Measurements from ENCODE around the gene SLC22A5. TPM values are rescaled to one million over a fixed set of nuclear protein-coding genes. Genes with fewer than 3 reads are reported as not detected.

Gene SLC22A5
- total and polyA plus RNA-seq, 8 donors: 5.5 to 13.1 (median 7.8) TPM

DNA sequence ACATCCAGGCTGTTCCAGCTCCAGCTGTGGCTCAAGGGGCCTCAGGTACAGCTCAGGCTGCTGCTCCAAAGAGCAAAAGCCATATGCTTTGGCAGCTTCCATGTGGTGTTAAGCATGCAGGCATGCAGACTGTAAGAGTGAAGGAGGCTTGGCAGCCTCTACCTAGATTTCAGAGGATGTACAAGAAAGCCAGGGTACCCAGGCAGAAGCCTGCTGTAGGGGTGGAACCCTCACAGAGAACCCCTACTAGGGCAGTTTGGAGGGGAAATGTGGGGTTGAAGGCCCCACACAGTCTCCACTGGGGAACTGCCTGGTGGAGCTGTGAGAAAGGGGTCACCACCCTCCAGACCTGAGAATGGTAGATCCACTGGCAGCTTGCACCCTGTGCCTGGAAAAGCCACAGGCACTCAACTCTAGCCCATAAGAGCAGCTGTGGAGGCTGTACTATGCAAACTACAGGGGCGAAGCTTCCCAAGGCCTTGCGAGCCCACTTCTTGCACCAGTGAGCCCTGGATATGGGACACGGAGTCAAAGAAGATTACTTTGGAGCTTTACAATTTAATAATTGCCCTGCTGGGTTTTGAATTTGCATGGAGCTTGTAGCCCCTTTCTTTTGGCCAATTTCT, 14.3 kb upstream of the SLC22A5 start:
- Histone ChIP-seq H3K27me3 (no peaks in the 10 kb centered on the region), H3K27ac (no peak overlapping the region), H3K9me3 (no peaks in the 10 kb centered on the region), H3K36me3 (no peaks in the 10 kb centered on the region), H3K4me1 (no peaks in the 10 kb centered on the region), H3K4me3 (no peak overlapping the region)
- WGBS, 2 donors: 97 to 100% methylated on average over 3 of the region's 3 CpGs
- no peak for DNase-seq
- no peak for ATAC-seq
- FAIRE-seq: no peak
- TF ChIP-seq, protein P1, sequence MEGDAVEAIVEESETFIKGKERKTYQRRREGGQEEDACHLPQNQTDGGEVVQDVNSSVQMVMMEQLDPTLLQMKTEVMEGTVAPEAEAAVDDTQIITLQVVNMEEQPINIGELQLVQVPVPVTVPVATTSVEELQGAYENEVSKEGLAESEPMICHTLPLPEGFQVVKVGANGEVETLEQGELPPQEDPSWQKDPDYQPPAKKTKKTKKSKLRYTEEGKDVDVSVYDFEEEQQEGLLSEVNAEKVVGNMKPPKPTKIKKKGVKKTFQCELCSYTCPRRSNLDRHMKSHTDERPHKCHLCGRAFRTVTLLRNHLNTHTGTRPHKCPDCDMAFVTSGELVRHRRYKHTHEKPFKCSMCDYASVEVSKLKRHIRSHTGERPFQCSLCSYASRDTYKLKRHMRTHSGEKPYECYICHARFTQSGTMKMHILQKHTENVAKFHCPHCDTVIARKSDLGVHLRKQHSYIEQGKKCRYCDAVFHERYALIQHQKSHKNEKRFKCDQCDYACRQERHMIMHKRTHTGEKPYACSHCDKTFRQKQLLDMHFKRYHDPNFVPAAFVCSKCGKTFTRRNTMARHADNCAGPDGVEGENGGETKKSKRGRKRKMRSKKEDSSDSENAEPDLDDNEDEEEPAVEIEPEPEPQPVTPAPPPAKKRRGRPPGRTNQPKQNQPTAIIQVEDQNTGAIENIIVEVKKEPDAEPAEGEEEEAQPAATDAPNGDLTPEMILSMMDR (IDR thresholded peaks at IDR 0.05): no peak
- intact Hi-C loops (cut with DNase I): no loop called here

DNA sequence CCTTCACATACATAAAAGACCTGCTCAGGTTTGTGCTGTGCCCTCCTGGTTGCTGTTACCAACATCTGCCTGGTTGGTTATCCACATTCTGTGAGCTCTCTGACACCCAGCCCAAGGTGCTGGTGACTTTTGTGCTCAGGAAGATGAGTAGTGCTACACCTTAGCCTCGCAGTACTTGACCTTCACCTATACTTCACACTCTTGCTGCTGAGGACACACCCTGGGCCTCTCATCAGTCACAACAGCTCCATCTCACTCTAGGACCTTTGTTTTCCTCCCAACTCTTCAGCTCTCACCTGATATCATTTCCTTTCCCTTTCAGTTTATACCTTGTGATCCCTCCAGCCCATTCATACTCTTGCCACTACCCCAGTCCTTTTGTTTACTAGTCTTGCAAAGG, 10.7 kb upstream of the SLC22A5 start:
- H3K4me3 ChIP-seq: no peak overlapping the region
- WGBS, 2 donors: 75 to 80% methylated on average over 1 of the region's 1 CpG
- H3K27me3 ChIP-seq: no peaks in the 10 kb centered on the region
- DNase-seq (no peak), FAIRE-seq (no peak), ATAC-seq (no peak)
- H3K4me1 ChIP-seq: no peaks in the 10 kb centered on the region
- no peaks in the 10 kb centered on the region for H3K9me3 ChIP-seq
- TF ChIP-seq, protein P1 (IDR thresholded peaks at IDR 0.05): no peak
- no peaks in the 10 kb centered on the region for H3K36me3 ChIP-seq
- intact Hi-C loops (cut with DNase I): no loop called here
- H3K27ac ChIP-seq: no peak overlapping the region

DNA sequence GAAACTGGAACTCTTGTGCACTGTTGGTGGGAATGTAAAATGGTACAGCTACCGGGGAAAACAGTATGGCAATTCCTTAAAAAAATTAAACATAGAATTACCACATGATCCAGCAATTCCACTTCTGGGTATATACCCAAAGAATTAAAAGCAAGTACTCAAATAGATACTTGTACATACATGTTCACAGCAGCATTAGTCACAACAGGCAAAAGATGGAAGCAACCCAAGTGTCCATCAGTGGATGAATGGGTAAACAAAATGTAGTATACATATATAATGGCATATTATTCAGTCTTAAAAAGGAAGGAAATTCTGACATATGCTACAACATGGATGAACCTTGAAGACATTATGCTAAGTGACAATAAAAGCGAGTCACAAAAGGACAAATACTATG, 7.4 kb upstream of the SLC22A5 start:
- H3K27me3 ChIP-seq: no peaks in the 10 kb centered on the region
- ATAC-seq (no peak), DNase-seq (no peak), FAIRE-seq (no peak)
- WGBS, 2 donors: 97 to 98% methylated on average over 2 of the region's 2 CpGs
- no peak overlapping the region for H3K4me3 ChIP-seq
- no peaks in the 10 kb centered on the region for H3K36me3 ChIP-seq
- intact Hi-C loops (cut with DNase I): no loop called here
- TF ChIP-seq, protein P1 (IDR thresholded peaks at IDR 0.05): no peak
- peaks cover 0 to 6% (median 0%) of the 10 kb centered on the region in 3 donors for H3K4me1 ChIP-seq
- no peaks in the 10 kb centered on the region for H3K9me3 ChIP-seq
- H3K27ac ChIP-seq: no peak overlapping the region

DNA sequence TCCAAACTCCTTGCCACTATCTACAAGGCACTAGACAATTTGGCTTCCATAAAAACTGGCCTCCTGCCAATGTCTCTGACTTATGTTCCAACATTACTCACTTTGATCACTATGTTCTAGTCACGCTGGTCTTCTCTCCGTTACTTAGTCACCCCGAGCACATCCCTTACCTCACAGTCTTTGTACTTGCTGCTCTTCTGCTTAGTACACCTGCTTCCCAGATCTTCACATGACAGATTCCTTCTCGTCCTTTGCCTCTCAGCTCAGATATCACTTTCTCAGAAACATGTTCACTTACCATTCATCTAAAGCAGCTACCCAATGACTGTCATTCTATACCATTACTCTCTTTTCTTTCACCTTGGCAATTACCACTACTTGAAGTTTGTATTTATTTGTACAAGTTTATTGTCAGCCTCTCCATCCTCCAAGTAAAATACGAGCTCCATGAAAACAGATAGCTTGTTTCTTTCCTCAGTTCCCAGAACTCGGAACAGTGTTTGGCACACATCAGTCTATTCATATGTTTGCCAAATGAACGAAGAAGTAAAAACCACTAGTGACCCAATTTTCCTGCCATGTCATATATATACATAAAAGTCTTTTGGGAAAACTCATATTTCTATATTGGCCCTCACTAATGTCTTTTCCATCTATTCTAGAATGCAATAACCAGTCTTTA, 5.9 kb upstream of the SLC22A5 start:
- Histone ChIP-seq H3K9me3 (no peaks in the 10 kb centered on the region), H3K27me3 (no peaks in the 10 kb centered on the region), H3K4me1 (peaks cover 0 to 8% (median 0%) of the 10 kb centered on the region in 3 donors), H3K27ac (no peak overlapping the region), H3K4me3 (no peak overlapping the region), H3K36me3 (no peaks in the 10 kb centered on the region)
- TF ChIP-seq, protein P1 (IDR thresholded peaks at IDR 0.05): no peak
- no peak for FAIRE-seq
- intact Hi-C loops (cut with DNase I): no loop called here
- peak; percentile 29 to 67 (median 49) for ATAC-seq
- WGBS, 2 donors: 65 to 74% methylated on average over 7 of the region's 7 CpGs
- no peak for DNase-seq

DNA sequence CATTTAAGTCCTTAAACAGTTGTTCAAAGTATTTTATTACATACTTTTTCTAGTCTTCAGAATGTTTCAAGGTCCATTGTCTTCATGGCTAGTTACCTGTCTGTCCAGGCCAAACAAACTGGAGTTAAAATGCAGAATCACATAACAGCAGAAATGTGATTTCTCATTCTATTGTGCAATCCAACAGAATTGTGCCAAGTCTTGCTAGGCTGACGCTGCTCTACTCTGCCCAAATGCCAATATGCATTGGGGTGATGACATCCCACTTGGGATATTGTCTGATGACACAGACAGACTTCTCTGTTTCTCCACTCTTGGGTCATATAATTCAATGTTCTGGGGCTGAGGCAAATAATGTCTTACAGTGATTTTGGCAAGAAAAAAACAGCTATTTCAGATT, 5.2 kb upstream of the SLC22A5 start:
- Histone ChIP-seq H3K4me1 (peaks cover 0 to 11% (median 0%) of the 10 kb centered on the region in 3 donors), H3K36me3 (no peaks in the 10 kb centered on the region), H3K9me3 (no peaks in the 10 kb centered on the region), H3K27ac (no peak overlapping the region), H3K4me3 (no peak overlapping the region), H3K27me3 (no peaks in the 10 kb centered on the region)
- ATAC-seq: peak; percentile 51 to 75 (median 74)
- TF ChIP-seq, protein P1 (IDR thresholded peaks at IDR 0.05): no peak
- no peak for DNase-seq
- 7 to 11% methylated on average over 1 of the region's 1 CpG for WGBS, 2 donors
- no peak for FAIRE-seq
- intact Hi-C loops (cut with DNase I): no loop called here
